ENCODE results near the gene SHLD2. TPM values are rescaled to one million over a fixed set of nuclear protein-coding genes. Genes with fewer than 3 reads are reported as not detected.

The SHLD2 gene
- total and polyA plus RNA-seq, 2 of the 13 experiments (the other 11 are each of a cell fraction or from before 2014, with no cell fraction given), result 25.7 to 53.7 TPM

- TF ChIP-seq HMGXB4 (CRISPR knock-in tag; IDR thresholded peaks at IDR 0.05; ENCODE audit: borderline replicate concordance in 1 of 2, low read depth in 1 of 2) (peak; percentile 61 to 82; a peak in 3 of 4 replicates), ZBTB20 (CRISPR knock-in tag; IDR thresholded peaks at IDR 0.05; ENCODE audit: borderline replicate concordance, low read depth) (0 out of 2 replicates have a peak, but pooled peaks have one; percentile 19), STAT5B (CRISPR knock-in tag; IDR thresholded peaks at IDR 0.05) (0 out of 2 replicates have a peak, but pooled peaks have one; percentile 18), KMT2A (CRISPR knock-in tag; IDR thresholded peaks at IDR 0.05) (peak; percentile 94), ZNF407 (CRISPR knock-in tag; IDR thresholded peaks at IDR 0.05; ENCODE audit: not compliant biosample characterization) (peak; percentile 36), ZNF784 (CRISPR knock-in tag; IDR thresholded peaks at IDR 0.05; ENCODE audit: borderline replicate concordance) (peak; percentile 31; the same call in 1 of the 2 replicates), MXD4 (CRISPR knock-in tag; IDR thresholded peaks at IDR 0.05) (peak; percentile 95), SNRNP70 (IDR thresholded peaks at IDR 0.05; ENCODE audit: low read depth, low read length) (no peak), IRF1 (CRISPR knock-in tag; IDR thresholded peaks at IDR 0.05; ENCODE audit: low read depth) (0 out of 2 replicates have a peak, but pooled peaks have one; percentile 40), KLF13 (CRISPR knock-in tag; IDR thresholded peaks at IDR 0.05) (peak; percentile 62; the same call in 1 of the 2 replicates), SMAD3 (CRISPR knock-in tag; IDR thresholded peaks at IDR 0.05) (peak; percentile 46; the same call in 1 of the 2 replicates), MYC (CRISPR knock-in tag; IDR thresholded peaks at IDR 0.05; ENCODE audit: borderline replicate concordance) (peak; percentile 100)
- TF ChIP-seq, protein P1, sequence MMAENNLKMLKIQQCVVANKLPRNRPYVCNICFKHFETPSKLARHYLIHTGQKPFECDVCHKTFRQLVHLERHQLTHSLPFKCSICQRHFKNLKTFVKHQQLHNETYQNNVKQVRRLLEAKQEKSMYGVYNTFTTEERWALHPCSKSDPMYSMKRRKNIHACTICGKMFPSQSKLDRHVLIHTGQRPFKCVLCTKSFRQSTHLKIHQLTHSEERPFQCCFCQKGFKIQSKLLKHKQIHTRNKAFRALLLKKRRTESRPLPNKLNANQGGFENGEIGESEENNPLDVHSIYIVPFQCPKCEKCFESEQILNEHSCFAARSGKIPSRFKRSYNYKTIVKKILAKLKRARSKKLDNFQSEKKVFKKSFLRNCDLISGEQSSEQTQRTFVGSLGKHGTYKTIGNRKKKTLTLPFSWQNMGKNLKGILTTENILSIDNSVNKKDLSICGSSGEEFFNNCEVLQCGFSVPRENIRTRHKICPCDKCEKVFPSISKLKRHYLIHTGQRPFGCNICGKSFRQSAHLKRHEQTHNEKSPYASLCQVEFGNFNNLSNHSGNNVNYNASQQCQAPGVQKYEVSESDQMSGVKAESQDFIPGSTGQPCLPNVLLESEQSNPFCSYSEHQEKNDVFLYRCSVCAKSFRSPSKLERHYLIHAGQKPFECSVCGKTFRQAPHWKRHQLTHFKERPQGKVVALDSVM (CRISPR knock-in tag; IDR thresholded peaks at IDR 0.05), result peak; percentile 96
Observed at GRCh38 chr10:87095236-87095945, 385 bp downstream of the SHLD2 start (continued).
